GM06990 (cell line): ENCODE data around the gene SERPINF2.
A peak's percentile ranks its signal among the peaks of the same experiment; 100 is the strongest.
"Not testable (repeated sequence)": the region's sequence is repeated elsewhere in the genome, so short reads cannot be mapped to it uniquely, and the experiment has no call there.

Source experiments
- DNase-seq: peaks from one replicate; pipeline ENCODE4 v3.0.0-alpha.2; 2011; ENCODE audit not compliant: insufficient read length; ENCODE audit errors: extremely low read depth
- H3K27me3 ChIP-seq: replicated peaks from 2 replicates; pipeline ENCODE4 v1.6.0; 2011; ENCODE audit warnings: low read length; ENCODE audit not compliant: control insufficient read depth, insufficient read depth
- H3K36me3 ChIP-seq: 2 replicates; pipeline ENCODE4 v1.5.1; 2011; ENCODE audit warnings: low read length; ENCODE audit not compliant: control insufficient read depth, insufficient read depth
- H3K4me3 ChIP-seq: replicated peaks from 2 replicates; pipeline ENCODE4 v1.5.1; 2011; ENCODE audit warnings: low read depth, mild to moderate bottlenecking, control low read depth, low read length
- TF ChIP-seq, protein P1 (sequence below): IDR thresholded peaks from 2 replicates; pipeline ENCODE4 v1.5.1; 2011; ENCODE audit warnings: low read length, control low read depth, mild to moderate bottlenecking, inconsistent platforms; ENCODE audit not compliant: insufficient read depth, poor library complexity, severe bottlenecking

Gene SERPINF2

GRCh38 chr17:1742371-1743087, at the start of gene SERPINF2:
Gene SERPINF2 (plus strand): TSS chr17:1742871. CDS start chr17:1744996, 2,125 bp downstream.
- Histone ChIP-seq H3K4me3 (no peak within 1 kb of the TSS), H3K36me3 (peaks cover 5% of the 10 kb centered on the region; the same call in 1 of the 2 replicates), H3K27me3 (no peaks in the 10 kb centered on the region)
- no peak for DNase-seq
- TF ChIP-seq, protein P1, sequence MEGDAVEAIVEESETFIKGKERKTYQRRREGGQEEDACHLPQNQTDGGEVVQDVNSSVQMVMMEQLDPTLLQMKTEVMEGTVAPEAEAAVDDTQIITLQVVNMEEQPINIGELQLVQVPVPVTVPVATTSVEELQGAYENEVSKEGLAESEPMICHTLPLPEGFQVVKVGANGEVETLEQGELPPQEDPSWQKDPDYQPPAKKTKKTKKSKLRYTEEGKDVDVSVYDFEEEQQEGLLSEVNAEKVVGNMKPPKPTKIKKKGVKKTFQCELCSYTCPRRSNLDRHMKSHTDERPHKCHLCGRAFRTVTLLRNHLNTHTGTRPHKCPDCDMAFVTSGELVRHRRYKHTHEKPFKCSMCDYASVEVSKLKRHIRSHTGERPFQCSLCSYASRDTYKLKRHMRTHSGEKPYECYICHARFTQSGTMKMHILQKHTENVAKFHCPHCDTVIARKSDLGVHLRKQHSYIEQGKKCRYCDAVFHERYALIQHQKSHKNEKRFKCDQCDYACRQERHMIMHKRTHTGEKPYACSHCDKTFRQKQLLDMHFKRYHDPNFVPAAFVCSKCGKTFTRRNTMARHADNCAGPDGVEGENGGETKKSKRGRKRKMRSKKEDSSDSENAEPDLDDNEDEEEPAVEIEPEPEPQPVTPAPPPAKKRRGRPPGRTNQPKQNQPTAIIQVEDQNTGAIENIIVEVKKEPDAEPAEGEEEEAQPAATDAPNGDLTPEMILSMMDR: no peak

- TF ChIP-seq, protein P1: no peak
- H3K4me3 ChIP-seq: no peak overlapping the region
- DNase-seq: no peak
- H3K36me3 ChIP-seq: no peaks in the 10 kb centered on the region
- no peaks in the 10 kb centered on the region for H3K27me3 ChIP-seq
Measured at GRCh38 chr17:1693339-1693738, 49.3 kb upstream of the SERPINF2 start.

- peak; percentile 34 for DNase-seq
- TF ChIP-seq, protein P1: no peak
- no peaks in the 10 kb centered on the region for H3K36me3 ChIP-seq
Measured at GRCh38 chr17:1695365-1695764, 47.3 kb upstream of the SERPINF2 start.

GRCh38 chr17:1697681-1698080, 45.0 kb upstream of the SERPINF2 start:
- Histone ChIP-seq H3K27me3 (no peaks in the 10 kb centered on the region), H3K4me3 (no peak overlapping the region), H3K36me3 (no peaks in the 10 kb centered on the region)
- TF ChIP-seq, protein P1: no peak
- DNase-seq: no peak

More at GRCh38 chr17:1695365-1695764, 47.3 kb upstream of the SERPINF2 start:
- H3K27me3 ChIP-seq: no peaks in the 10 kb centered on the region
- no peak overlapping the region for H3K4me3 ChIP-seq

- H3K27me3 ChIP-seq, H3K4me3 ChIP-seq, DNase-seq, H3K36me3 ChIP-seq: not testable (repeated sequence)
Measured at GRCh38 chr17:1699891-1700290, 42.8 kb upstream of the SERPINF2 start.

DNA sequence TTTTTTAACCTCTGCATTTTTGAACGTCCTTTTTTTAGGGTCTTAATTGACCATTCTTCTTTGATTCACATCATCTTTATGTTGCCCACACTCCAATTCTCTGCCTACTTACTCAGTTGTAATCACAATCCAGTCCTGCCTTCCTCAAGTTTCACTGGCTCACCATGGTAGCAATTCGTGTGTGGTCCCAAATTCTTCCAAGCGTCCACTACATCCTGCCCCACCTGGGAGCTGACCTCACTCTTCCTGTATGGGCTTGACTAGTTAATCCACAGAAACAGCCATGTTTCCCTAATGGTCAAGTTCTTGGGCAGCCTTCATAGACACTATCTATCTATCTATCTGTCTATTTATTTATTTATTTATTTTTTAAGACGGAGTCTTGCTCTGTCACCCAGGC, 39.6 kb upstream of the SERPINF2 start:
- DNase-seq: no peak
- H3K4me3 ChIP-seq: no peak overlapping the region
- TF ChIP-seq, protein P1: no peak
- H3K27me3 ChIP-seq: no peaks in the 10 kb centered on the region
- no peaks in the 10 kb centered on the region for H3K36me3 ChIP-seq
